D721Med (cell line): ENCODE data around the gene PIM3.

ENCODE experiments used
- DNase-seq: peaks from one replicate; pipeline ENCODE4 v3.0.0; 2011; ENCODE audit warnings: low spot score; ENCODE audit not compliant: insufficient read length
- FAIRE-seq: peaks from 2 replicates; lab custom pipeline; 2011; peaks lifted over from hg19 to GRCh38; lab: Jason Lieb, UNC
- CTCF ChIP-seq: IDR thresholded peaks from 2 replicates; pipeline ENCODE4 v1.5.1; 2012; ENCODE audit warnings: mild to moderate bottlenecking, control low read depth; ENCODE audit not compliant: insufficient read depth; ENCODE audit errors: missing control alignments

Gene PIM3

GRCh38 chr22:49951000-49951677 lies 9.4 kb upstream of the PIM3 start:
- no peak for FAIRE-seq
- no peak for DNase-seq
- TF ChIP-seq CTCF, result no peak

GRCh38 chr22:49951678-49951985 lies 8.9 kb upstream of the PIM3 start:
- TF ChIP-seq CTCF, result no peak
- FAIRE-seq, result no peak
- DNase-seq, result no peak

- TF ChIP-seq CTCF, result no peak
- FAIRE-seq, result no peak
Observed at GRCh38 chr22:49951986-49952896, 8.3 kb upstream of the PIM3 start.

GRCh38 chr22:49953027-49953679 lies 7.4 kb upstream of the PIM3 start:
- FAIRE-seq, result no peak
- no peak for TF ChIP-seq CTCF

More at GRCh38 chr22:49951986-49952896, 8.3 kb upstream of the PIM3 start:
- no peak for DNase-seq

GRCh38 chr22:49953680-49954344 lies 6.8 kb upstream of the PIM3 start:
- no peak for FAIRE-seq
- DNase-seq, result no peak
- no peak for TF ChIP-seq CTCF

More at GRCh38 chr22:49953027-49953679, 7.4 kb upstream of the PIM3 start:
- DNase-seq, result no peak

GRCh38 chr22:49954354-49954753 lies 6.2 kb upstream of the PIM3 start:
- DNase-seq (no peak), FAIRE-seq (no peak)
- TF ChIP-seq CTCF, result no peak
